Effector CD8-positive, alpha-beta T cell (primary cell): Measurements from ENCODE around the gene GAK.
"Not testable (repeated sequence)": the region's sequence is repeated elsewhere in the genome, so short reads cannot be mapped to it uniquely, and the experiment has no call there.

Source experiments
- DNase-seq: peaks from one replicate; lab custom pipeline; 2025; lab: John Stamatoyannopoulos, UW

GAK gene

GRCh38 chr4:952881-953573 lies 20.9 kb upstream of the GAK start:
- DNase-seq = no peak

DNA sequence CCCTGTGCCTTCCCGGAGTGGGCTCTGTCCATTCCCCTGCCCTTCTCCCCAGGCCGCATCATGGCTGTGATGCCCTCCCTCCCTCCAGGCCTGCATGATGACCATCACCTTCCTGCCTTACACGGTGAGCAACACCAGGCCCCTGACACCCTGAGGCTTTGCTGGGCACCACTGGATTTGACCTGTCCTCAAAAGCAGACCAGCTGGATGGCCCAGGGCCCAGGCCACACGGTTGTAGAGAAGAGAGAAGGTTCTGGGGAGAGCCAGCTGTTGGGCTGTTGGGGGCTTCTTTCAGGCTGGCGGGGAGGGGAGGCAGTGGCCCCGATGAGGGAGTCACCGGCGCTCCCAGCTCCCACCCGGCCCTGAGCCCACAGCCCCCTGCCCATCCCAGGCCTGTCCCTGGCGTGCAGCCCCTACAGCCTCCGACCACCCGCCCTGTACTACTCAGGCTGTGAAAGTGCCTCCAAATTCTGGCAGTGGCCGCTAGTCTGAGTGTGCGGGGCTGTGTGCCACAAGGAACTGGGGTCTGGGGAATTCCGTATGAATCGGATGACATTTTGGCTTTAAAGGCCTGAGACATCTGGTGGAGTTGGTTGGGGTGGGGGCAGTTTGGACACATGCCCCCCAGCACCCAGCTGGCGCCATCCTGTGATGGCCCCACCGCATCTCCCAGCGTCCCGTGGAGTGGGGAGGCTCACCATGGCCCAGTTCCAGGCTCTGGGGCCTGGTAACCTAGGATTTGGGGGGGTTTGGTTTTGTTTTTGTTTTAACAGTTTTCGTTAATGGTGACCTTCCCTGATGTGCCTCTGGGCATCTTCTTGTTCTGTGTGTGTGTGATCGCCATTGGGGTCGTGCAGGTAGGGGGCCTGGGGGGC lies 19.7 kb upstream of the GAK start:
- no peak for DNase-seq

GRCh38 chr4:951186-951585 lies 19.1 kb upstream of the GAK start:
- no peak for DNase-seq

- no peak for DNase-seq
These were observed 18.3 kb upstream of the GAK start for GRCh38 chr4:950136-951020.

- DNase-seq = no peak
These were observed 17.5 kb upstream of the GAK start for GRCh38 chr4:949656-950055.

DNA sequence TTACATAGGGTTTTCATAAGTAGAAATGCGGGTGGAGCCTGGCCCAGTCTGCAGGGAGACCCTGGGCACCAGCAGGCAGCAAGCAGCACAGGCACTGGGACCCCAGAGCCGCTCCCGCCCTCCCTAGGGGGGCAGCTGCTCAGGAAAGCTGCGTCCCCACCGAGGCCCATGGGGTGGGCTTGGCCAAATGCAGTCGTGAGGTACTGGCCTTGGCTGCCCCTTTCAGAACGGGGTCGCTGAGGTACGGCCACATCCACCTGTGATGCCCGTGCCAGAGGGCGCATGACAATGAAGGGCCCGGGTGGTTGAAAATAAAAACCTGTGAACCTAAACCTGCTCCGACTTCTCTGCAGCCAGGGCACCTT lies 16.8 kb upstream of the GAK start:
- no peak for DNase-seq

DNA sequence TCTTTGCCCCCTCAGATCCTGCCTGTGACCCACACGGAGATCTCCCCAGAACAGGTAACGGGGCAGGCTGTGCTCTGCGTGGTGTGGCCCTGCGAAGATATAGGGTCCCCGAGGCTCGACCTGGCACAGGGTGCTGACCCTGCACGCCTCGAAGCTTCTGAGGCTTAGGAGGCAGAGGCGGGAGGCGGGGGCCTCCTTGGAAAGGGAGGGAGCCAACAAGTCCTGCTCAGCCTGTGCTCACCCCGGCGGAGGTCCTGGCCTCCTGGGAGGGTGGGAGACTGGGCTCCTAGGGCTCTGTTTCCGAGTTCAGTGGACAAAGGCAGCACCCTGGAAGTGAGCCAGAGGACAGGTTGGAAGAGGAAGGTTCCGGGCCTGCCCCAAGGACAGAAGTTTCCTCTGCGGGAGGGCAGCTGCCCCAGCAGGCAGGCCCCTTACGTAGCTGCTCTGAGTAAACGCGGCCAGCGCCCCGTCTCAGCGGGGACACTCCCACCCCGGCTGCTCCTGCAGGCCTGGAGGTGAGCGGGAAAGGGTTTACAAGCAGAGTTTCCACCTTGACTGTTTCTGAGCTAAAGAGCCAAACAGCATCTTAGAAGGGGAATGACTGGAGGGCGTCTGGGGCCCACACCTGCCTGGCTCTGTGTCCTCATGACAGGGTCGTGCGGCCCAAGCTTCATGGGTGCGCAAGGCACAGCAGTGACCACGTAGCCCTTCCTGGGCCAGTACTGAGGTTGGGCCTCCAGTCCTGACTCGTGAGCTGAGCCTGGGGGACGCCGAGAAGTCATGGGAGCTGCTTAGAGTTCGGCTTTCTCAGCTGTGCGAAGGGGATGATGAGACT lies 16.2 kb upstream of the GAK start:
- DNase-seq = no peak

- DNase-seq = no peak
These were observed 15.4 kb upstream of the GAK start for GRCh38 chr4:947491-947971.

GRCh38 chr4:946517-947471 lies 14.7 kb upstream of the GAK start:
- no peak for DNase-seq

GRCh38 chr4:946103-946450 lies 14.0 kb upstream of the GAK start:
- DNase-seq = no peak

- no peak for DNase-seq
These were observed 13.4 kb upstream of the GAK start for GRCh38 chr4:945274-946102.

DNA sequence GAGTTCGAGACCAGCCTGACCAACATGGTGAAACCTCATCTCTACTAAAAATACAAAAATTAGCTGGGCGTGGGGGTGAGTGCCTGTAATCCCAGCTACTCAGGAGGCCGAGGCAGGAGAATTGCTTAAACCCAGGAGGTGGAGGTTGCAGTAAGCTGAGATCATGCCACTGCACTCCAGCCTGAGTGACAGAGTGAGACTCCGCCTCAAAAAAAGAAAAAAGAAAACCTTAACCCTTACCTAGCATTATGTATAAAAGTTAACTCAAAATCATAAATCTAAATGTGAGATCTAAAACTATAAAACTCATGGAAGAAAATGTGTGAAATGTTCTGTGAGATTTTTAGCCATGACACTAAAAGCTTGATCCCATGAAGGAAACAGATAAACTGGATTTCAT lies 7.4 kb upstream of the GAK start:
- DNase-seq = not testable (repeated sequence)

DNA sequence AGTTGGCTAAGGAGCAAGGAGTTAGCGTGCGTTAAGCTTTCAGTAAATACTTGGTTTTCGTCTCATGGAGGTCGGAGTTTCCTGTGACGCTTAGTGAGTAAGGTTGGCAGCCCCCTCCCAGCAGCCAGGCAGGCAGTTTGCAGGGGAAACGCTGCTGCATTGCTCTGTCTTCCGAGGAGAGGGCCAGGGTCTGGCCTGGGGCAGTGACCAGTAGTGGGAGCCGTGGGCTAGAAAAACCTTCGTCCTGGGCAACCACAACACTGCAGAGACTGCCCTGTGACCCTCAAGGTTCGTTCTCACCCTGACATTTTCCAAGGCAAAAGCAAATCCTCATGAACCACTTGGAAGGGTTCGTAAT lies 576 bp upstream of the GAK start:
- no peak for DNase-seq

GRCh38 chr4:931194-931959 lies 739 bp downstream of the GAK start:
- no peak for DNase-seq

GRCh38 chr4:930827-931193 lies 1.3 kb downstream of the GAK start:
- no peak for DNase-seq

DNA sequence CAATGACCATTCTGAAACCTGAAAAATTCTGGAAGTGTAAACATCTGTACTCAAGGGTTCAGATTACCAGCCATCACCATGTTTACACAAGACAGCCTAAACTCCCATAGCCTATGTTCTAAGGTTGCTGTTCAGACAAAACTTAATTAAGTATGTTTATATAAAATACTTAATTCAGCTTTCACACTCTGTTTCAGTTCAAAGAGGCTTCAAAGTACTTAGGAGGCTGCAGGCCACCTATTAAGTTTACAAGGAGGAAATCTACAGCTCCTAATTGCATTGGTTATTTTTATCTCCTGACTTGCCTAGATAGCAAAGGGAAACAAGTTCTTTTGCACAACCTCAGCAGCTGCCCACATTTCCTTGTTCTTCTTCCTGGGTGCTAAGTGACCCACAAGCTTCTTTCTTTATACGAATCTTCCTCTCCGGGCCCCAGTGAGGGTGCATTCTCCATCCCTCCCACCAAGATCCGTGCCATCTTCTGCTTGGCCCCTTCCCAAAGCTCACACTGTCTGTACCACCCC lies 2.0 kb downstream of the GAK start:
- no peak for DNase-seq

- DNase-seq = no peak
These were observed 2.9 kb downstream of the GAK start for GRCh38 chr4:929096-929765.

DNA sequence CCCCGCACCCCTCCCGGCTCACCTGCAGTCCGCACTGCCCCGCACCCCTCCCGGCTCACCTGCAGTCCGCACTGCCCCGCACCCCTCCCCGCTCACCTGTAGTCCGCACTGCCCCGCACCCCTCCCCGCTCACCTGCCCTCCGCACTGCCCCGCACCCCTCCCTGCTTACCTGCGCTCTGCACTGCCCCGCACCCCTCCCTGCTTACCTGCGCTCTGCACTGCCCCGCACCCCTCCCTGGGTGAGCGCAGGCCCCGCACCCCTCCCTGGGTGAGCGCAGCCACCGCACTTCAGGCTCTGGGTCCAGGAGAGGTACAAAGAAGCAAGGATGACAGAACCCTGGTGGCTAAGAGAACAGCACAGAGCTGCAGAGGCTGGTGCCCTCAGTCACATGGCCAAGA lies 4.5 kb downstream of the GAK start:
- not testable (repeated sequence) for DNase-seq
